OCI-LY7 (cell line): Measurements from ENCODE around the gene APOL6. TPM values are rescaled to one million over a fixed set of nuclear protein-coding genes. Genes with fewer than 3 reads are reported as not detected.

Source experiments
- BruUV-seq: library from RNA; stranded (reverse); fragments of 400-500 nt; replicated peaks from 2 replicates; lab custom pipeline; 2021; lab: Mats Ljungman, UMichigan
- CTCF ChIA-PET: fragments of 300-600 bp; sonication (Branson Sonifier 250); formaldehyde crosslinking; loops from one replicate; lab custom pipeline; 2022; ENCODE audit warnings: antibody characterized with exemption; ENCODE audit not compliant: unreplicated experiment; lab: Charles Lee
- POLR2A ChIA-PET: fragments of 300-600 bp; sonication (Branson Sonifier 250); formaldehyde crosslinking; loops from one replicate; lab custom pipeline; 2022; ENCODE audit warnings: antibody characterized with exemption; lab: Charles Lee
- DNase-seq: peaks from one replicate; pipeline ENCODE4 v3.0.0-alpha.2; 2015; ENCODE audit warnings: low spot score
- H2AFZ ChIP-seq: fragments of 200-600 bp; sonication (generic), shearing (Covaris generic); 2 replicates; pipeline ENCODE4 v1.6.1; 2014; ENCODE audit warnings: mild to moderate bottlenecking, antibody characterized with exemption, low read length, moderate library complexity
- H3K27ac ChIP-seq: fragments of 200-600 bp; sonication (generic); 2 replicates; pipeline ENCODE4 v1.5.1; 2014; ENCODE audit warnings: mixed run types, low read depth, mild to moderate bottlenecking, moderate library complexity, low read length, inconsistent platforms; ENCODE audit not compliant: poor library complexity, severe bottlenecking
- H3K36me3 ChIP-seq: fragments of 200-600 bp; sonication (generic); 2 replicates; pipeline ENCODE4 v1.6.1; 2014; ENCODE audit warnings: mild to moderate bottlenecking, antibody characterized with exemption, low read length, moderate library complexity, mixed read lengths; ENCODE audit not compliant: insufficient read depth
- H3K4me1 ChIP-seq: fragments of 200-600 bp; sonication (generic); 2 replicates; pipeline ENCODE4 v1.5.1; 2014; ENCODE audit warnings: mild to moderate bottlenecking, low read length; ENCODE audit not compliant: insufficient read depth, poor library complexity, severe bottlenecking
- H3K4me2 ChIP-seq: fragments of 200-600 bp; sonication (generic); 2 replicates; pipeline ENCODE4 v1.6.1; 2014; ENCODE audit warnings: mild to moderate bottlenecking, low read length
- H3K4me3 ChIP-seq: fragments of 200-600 bp; sonication (generic); 2 replicates; pipeline ENCODE4 v1.5.1; 2014; ENCODE audit warnings: mild to moderate bottlenecking, low read depth, low read length; ENCODE audit not compliant: poor library complexity, severe bottlenecking
- H3K79me2 ChIP-seq: fragments of 200-600 bp; sonication (generic); 2 replicates; pipeline ENCODE4 v1.6.1; 2016; ENCODE audit warnings: low read depth, mild to moderate bottlenecking, low read length, moderate library complexity, mixed read lengths; ENCODE audit not compliant: insufficient read depth
- H3K9me2 ChIP-seq: fragments of 200-600 bp; sonication (generic); 2 replicates; pipeline ENCODE4 v1.6.1; 2016; ENCODE audit warnings: mild to moderate bottlenecking, low read length, mixed read lengths; ENCODE audit not compliant: insufficient read depth
- H3K9me3 ChIP-seq: fragments of 200-600 bp; sonication (generic); 2 replicates; pipeline ENCODE4 v1.6.1; 2014; ENCODE audit warnings: mild to moderate bottlenecking, mixed run types, low read length, mixed read lengths
- H4K20me1 ChIP-seq: fragments of 200-600 bp; sonication (generic); 2 replicates; pipeline ENCODE4 v1.6.1; 2014; ENCODE audit warnings: mild to moderate bottlenecking, antibody characterized with exemption, low read length, moderate library complexity, mixed read lengths; ENCODE audit not compliant: insufficient read depth
- EZH2phosphoT487 ChIP-seq: fragments of 200-600 bp; sonication (generic); IDR thresholded peaks from 2 replicates; pipeline ENCODE4 v1.6.1; 2018; ENCODE audit warnings: low read depth, borderline replicate concordance, mild to moderate bottlenecking, mixed run types, antibody characterized with exemption, low read length, moderate library complexity, mixed read lengths
- intact Hi-C: fragments of 100-400 bp; cut with micrococcal nuclease; formaldehyde crosslinking; loops from one replicate; pipeline ENCODE4 v1.10.0; 2022; ENCODE audit not compliant: unreplicated experiment
- total RNA-seq, 2 experiments: library from RNA; depleted of rRNA in 1 of 2; stranded (reverse); fragments of >200 nt in 1 of 2; shearing (Covaris generic) in 1 of 2; gene quantifications; 2 replicates each; pipeline ENCODE4 v1.2.3, GENCODE V29; 2014 to 2022
- TF ChIP-seq, protein P1 (sequence below): fragments of 200-600 bp; sonication (generic); conservative IDR thresholded peaks from 2 replicates; pipeline ENCODE4 v1.5.1; 2014; ENCODE audit warnings: mild to moderate bottlenecking, antibody characterized with exemption, low read length, moderate library complexity, mixed read lengths

The APOL6 gene
- total RNA-seq, 2 experiments from 2014 or later = 22.0 to 27.8 TPM

DNA sequence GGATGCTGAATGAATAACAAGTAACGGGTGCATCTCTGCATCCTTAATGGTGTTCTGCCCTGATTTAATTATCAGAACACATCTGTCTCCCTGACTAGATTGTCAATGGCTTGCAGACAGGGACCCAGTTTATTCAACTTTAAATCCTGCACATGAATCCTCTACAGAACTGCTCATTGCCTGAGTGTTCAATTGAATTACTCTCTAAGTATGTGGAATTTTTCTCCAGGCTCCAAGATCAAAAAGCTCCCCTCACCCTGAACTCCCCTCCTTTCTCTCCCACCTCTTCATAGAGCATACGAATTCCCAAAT is 42.9 kb upstream of the APOL6 start:
- Histone ChIP-seq H2AFZ (no peak overlapping the region), H3K79me2 (no peaks in the 10 kb centered on the region), H4K20me1 (no peaks in the 10 kb centered on the region), H3K36me3 (no peaks in the 10 kb centered on the region), H3K4me2 (no peak overlapping the region), H3K9me3 (0 out of 2 replicates have a peak, but pooled peaks cover 10% of the 10 kb centered on the region), H3K27ac (no peak overlapping the region), H3K4me3 (no peak overlapping the region), H3K9me2 (no peaks in the 10 kb centered on the region), H3K4me1 (no peaks in the 10 kb centered on the region)
- POLR2A ChIA-PET = no interaction called here
- TF ChIP-seq EZH2phosphoT487 = no peak
- TF ChIP-seq, protein P1, sequence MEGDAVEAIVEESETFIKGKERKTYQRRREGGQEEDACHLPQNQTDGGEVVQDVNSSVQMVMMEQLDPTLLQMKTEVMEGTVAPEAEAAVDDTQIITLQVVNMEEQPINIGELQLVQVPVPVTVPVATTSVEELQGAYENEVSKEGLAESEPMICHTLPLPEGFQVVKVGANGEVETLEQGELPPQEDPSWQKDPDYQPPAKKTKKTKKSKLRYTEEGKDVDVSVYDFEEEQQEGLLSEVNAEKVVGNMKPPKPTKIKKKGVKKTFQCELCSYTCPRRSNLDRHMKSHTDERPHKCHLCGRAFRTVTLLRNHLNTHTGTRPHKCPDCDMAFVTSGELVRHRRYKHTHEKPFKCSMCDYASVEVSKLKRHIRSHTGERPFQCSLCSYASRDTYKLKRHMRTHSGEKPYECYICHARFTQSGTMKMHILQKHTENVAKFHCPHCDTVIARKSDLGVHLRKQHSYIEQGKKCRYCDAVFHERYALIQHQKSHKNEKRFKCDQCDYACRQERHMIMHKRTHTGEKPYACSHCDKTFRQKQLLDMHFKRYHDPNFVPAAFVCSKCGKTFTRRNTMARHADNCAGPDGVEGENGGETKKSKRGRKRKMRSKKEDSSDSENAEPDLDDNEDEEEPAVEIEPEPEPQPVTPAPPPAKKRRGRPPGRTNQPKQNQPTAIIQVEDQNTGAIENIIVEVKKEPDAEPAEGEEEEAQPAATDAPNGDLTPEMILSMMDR = no peak
- DNase-seq = no peak
- CTCF ChIA-PET = no interaction called here
- BruUV-seq = no TSS peak
- intact Hi-C loops = no loop called here

DNA sequence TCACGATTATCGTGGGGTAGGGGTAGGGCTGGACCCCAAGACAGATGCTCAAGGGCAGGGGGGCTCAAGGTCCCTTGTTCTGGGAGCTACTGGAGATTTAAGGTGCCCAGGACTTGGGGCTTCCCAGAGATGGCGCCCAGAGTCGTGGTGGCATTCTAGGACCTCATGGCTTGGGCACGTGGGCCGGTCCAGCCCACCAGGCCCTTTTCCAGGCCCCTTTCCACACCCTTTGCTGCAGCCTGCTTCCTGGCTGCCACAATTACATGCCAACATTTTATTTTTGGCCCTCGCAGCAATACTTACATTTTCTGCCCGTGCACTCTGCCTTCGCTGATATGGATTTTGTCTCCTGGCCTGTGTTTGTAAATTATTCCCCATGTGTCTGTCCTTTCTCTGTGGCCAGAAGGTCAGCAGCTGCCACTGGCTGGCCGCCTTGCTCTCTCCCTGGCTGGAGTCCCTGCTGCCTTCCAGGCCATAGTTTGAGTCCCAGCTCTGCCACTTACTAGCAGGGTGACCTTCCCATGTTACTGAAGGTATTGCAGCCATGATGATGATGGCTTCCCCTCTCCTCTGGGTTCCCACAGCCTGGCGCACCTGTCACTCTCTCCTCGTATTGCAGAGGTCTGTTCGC is 42.3 kb upstream of the APOL6 start:
- Histone ChIP-seq H3K4me1 (peaks cover 2% of the 10 kb centered on the region), H3K4me3 (no peak overlapping the region), H2AFZ (no peak overlapping the region), H3K9me3 (0 out of 2 replicates have a peak, but pooled peaks cover 9% of the 10 kb centered on the region), H4K20me1 (no peaks in the 10 kb centered on the region), H3K4me2 (no peak overlapping the region), H3K79me2 (no peaks in the 10 kb centered on the region), H3K9me2 (no peaks in the 10 kb centered on the region), H3K27ac (no peak overlapping the region), H3K36me3 (no peaks in the 10 kb centered on the region)
- POLR2A ChIA-PET = no interaction called here
- TF ChIP-seq EZH2phosphoT487 = no peak
- CTCF ChIA-PET = no interaction called here
- no TSS peak for BruUV-seq
- intact Hi-C loops = no loop called here
- DNase-seq = no peak

DNA sequence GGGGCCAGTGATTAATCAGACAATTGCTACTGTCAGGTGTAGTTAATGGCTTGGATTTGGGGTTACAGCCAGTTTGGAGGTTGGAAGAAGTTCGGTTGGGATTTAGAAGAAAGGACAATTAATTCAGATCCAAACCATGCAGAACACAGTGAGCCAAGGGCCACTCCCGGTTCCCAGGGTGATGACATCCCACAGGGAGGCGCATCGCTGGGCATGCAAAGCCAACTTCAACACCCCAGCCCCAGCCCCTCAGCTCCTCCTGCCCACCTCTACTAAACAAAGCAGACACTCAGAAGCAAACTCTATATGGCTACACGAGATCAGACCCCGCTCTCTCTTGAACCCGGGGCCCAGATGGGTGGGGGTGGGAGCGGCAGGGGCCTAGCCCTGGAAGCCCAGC is 41.3 kb upstream of the APOL6 start:
- no peak overlapping the region for H3K4me3 ChIP-seq
- BruUV-seq = no TSS peak
- POLR2A ChIA-PET = no interaction called here
- H3K36me3 ChIP-seq = no peaks in the 10 kb centered on the region
- H3K4me2 ChIP-seq = no peak overlapping the region
- DNase-seq = no peak
- H4K20me1 ChIP-seq = no peaks in the 10 kb centered on the region
- peaks cover 12% of the 10 kb centered on the region for H3K4me1 ChIP-seq
- intact Hi-C loops = no loop called here
- H2AFZ ChIP-seq = no peak overlapping the region
- CTCF ChIA-PET = no interaction called here
- H3K27ac ChIP-seq = no peak overlapping the region
- no peaks in the 10 kb centered on the region for H3K9me2 ChIP-seq
- no peaks in the 10 kb centered on the region for H3K79me2 ChIP-seq
- TF ChIP-seq, protein P1 = no peak
- no peak for TF ChIP-seq EZH2phosphoT487
- H3K9me3 ChIP-seq = no peaks in the 10 kb centered on the region
